Smooth muscle cell of the brain vasculature (primary cell): Measurements from ENCODE around the gene MAN1A1.
"Not testable (repeated sequence)": the region's sequence is repeated elsewhere in the genome, so short reads cannot be mapped to it uniquely, and the experiment has no call there.

Source experiments
- DNase-seq: peaks from one replicate; pipeline ENCODE4 v3.0.0-alpha.2; 2012; ENCODE audit warnings: low read depth, low spot score

MAN1A1 gene

DNA sequence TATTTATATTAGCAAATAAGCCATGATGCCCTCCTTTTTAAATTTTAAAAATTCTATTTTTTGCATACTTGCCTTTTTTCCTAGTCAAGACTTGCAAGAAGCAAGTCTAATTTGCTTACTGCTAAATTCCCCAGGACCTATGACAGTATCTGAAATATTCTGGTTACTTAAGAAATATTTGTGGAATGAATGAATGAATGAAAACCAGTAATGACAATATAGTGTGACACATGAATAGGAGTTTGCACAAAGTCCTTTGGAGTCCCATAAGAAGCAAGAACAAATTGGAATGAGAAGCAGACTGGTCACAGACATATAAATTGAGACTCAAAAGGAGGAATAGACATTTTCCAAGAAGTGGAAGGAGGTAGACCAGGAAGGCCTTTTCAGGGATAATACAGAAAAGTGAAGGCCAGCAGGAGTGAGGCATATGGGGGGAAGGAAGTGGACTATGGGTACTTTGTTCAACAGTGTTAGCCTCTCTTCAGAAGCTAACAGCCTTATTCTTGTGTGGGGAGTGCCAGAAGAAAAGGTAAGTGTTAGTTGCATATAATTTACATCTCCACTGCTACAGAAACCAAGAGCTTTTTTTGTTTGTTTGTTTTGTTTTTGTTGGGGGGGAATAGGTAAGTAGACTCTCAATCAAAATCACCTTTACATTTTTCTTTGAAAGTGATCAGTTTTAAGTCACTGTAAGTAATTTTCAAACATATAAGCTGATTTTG is 177.5 kb downstream of the MAN1A1 start:
- DNase-seq = no peak

DNA sequence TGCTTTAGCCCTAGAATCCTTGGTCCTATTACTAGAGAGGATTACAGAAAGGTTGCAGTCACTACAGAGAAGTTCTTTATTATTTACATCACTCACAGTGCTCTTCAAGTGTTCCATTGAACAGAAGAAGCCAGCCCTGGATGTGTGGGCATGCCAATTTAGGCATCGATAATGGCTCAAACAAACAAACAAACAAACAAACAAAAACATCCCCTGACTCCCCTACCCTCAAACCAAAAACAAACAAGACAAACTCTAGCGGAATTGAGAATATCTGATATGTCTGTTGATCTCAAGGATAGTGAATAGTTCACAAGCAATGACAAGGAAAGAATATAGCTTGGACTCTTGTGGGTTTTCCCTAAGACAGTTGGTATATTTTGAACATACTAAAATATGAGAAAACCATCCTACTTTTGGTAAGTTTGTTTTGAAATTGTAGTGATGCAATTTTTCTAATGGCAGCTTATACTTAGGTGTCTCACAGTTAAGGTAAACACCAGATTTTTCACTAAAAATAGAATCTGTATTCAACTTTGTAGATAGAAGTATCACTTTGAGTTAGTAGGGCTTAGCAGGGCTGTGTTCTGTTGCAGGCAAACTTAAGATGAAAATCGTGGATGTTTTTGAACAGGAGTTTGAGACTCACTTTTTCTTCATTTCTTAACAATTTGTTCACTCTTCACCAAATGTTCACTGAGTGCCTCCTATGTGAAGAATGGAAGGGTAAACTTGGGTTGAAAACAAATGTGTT is 178.3 kb downstream of the MAN1A1 start:
- DNase-seq = no peak

- no peak for DNase-seq
Measured at GRCh38 chr6:119170447-119171087, 179.0 kb downstream of the MAN1A1 start.

GRCh38 chr6:119170103-119170446 is 179.5 kb downstream of the MAN1A1 start:
- no peak for DNase-seq

DNA sequence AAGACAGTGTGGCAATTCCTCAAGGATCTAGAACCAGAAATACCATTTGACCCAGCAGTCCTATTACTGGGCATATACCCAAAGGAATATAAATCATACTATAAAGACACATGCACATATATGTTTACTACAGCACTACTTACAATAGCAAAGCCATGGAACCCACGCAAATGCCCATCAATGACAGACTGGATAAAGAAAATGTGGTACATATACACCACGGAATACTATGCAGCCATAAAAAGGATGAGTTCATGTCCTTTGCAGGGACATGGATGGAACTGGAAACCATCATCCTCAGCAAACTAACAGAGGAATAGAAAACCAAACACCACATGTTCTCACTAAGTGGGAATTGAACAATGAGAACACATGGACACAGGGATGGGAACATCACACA is 180.2 kb downstream of the MAN1A1 start:
- not testable (repeated sequence) for DNase-seq

DNA sequence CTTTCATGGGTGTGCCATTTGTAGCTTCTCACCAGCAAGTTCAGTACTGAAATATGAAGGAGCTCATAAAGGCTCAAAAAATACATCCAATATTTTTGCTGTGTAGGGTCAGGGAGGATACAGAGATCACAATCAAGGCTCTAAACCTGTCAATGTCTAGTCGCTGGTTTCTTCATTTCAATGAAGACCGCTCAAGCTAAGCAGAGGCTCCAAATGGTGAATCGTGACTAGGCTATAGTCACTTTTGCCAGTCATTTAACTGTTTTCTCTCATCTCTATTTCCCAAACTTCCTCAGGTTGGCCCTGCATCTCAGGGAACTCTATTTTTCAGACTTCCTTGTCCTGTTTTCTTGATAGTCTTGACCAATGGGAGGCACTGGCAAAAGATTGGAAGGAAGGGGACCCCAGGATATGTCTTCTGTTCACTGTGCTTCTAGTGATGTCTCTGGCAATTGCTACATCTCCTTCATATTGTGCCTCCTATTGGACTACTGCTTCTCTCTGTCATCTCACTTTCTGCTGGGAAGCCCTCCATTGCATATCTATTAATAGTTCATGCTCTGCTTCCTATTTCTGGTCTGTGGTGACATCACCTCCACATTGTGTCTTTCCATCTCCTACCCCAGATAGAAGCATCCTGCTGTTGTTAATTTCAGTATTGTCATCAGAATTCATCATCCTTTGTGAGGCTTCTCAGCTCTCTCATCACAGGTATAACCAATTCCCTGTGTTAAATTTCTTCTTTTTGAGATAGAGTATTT is 183.4 kb downstream of the MAN1A1 start:
- DNase-seq = no peak

DNA sequence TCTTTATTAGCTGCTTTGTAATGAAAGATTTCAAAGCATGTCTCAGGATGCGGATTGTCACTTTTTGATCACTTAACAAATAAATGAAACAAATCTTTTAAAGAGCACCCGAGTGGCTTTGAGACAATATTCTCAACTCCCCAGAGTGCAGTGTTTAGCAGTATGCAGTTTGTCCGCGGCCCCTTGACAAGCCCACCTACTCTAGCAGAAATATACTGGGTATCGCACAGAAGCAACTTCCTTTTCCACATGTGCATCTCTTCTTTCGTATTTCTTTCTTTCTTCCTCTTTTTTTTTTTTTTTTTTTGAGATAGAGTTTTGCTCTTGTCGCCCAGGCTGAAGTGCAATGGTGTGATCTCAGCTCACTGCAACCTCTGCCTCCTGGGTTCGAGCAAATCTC is 186.6 kb downstream of the MAN1A1 start:
- DNase-seq = no peak

DNA sequence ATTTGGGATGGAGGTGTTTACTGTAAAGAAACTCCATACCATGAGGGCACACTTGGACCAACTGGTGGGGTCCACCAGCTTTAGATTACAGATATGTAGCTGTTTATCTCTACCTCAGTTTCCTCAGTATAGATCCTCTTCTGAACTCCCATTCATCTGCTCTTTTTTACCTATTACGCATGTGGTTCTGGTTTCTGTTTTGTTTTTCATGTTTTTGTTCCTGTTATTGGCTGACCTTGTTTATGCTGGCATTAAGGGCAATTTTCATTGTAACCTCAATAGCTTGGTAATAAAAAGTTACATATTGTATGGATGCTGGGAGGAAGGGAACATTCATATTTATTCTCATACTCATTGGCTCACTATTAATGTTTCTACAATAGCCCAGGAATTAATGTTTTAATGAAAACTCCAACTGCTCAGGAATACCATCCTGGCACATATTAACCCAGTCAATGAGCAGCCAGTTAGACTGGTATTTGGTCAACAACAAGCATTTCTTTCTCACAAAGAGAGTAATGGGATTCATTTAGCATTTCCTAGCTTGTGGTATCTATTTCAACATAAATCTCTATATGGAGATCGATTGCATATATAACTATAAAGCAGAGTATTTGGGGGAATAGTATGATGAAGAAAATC is 187.3 kb downstream of the MAN1A1 start:
- DNase-seq = no peak

- DNase-seq = no peak
Measured at GRCh38 chr6:119161438-119161837, 188.1 kb downstream of the MAN1A1 start.

GRCh38 chr6:119160911-119161310 is 188.7 kb downstream of the MAN1A1 start:
- no peak for DNase-seq

- DNase-seq = no peak
Measured at GRCh38 chr6:119158057-119158848, 191.3 kb downstream of the MAN1A1 start.

DNA sequence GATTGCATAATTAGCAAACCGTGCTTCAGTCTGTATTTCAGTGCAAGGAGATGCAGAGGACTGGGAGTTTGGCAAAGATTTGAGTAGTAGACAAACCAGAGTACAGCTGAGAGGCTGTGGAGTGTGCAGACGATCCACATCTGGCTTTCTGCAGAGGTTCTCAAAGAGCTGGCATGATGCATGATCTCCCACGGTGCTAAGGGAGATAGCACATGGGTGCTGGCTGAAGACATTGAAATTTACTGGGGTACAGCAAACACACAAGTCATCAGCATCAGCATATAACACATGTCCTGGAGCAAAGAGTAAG is 192.1 kb downstream of the MAN1A1 start:
- no peak for DNase-seq

- DNase-seq = no peak
Measured at GRCh38 chr6:119156757-119157505, 192.6 kb downstream of the MAN1A1 start.

- not testable (repeated sequence) for DNase-seq
Measured at GRCh38 chr6:119156082-119156481, 193.5 kb downstream of the MAN1A1 start.

- DNase-seq = no peak
Measured at GRCh38 chr6:119152187-119152586, 197.4 kb downstream of the MAN1A1 start.

GRCh38 chr6:119148825-119149525 is 200.6 kb downstream of the MAN1A1 start:
- no peak for DNase-seq

DNA sequence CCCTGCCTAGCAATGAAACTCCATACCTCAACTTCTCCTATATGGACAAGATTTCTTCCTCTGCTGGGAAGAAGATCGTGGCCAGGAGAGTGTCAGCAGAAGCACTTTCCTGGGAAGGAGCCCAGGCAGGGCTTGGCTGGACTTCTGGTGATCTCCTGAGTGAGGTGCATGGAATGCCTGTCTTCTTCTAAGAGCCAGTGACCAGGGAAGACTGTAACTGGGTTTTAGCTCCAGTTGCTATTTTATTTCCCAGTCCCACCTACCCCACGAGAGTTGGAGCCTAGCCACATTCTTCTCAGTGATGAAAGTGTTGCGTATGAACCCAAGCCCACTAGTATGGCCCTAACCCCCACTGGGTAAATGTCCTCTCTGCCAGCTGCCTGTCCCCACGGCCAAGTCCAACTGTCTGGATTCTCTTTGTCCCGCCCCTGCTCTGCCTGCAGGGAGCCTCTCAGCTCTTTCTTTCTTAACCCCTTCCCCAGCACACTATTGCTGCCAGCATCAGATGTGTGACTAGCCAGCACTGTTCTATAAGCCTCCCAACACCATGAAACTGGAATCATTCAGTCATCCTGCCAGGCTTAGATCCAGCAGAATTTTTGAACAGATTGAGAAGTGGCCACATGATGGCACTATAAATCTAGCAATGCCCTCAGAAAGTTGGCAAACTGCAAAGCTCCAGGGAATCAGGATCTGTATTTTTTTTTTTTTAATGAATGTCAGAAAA is 201.3 kb downstream of the MAN1A1 start:
- peak; percentile 67 for DNase-seq

DNA sequence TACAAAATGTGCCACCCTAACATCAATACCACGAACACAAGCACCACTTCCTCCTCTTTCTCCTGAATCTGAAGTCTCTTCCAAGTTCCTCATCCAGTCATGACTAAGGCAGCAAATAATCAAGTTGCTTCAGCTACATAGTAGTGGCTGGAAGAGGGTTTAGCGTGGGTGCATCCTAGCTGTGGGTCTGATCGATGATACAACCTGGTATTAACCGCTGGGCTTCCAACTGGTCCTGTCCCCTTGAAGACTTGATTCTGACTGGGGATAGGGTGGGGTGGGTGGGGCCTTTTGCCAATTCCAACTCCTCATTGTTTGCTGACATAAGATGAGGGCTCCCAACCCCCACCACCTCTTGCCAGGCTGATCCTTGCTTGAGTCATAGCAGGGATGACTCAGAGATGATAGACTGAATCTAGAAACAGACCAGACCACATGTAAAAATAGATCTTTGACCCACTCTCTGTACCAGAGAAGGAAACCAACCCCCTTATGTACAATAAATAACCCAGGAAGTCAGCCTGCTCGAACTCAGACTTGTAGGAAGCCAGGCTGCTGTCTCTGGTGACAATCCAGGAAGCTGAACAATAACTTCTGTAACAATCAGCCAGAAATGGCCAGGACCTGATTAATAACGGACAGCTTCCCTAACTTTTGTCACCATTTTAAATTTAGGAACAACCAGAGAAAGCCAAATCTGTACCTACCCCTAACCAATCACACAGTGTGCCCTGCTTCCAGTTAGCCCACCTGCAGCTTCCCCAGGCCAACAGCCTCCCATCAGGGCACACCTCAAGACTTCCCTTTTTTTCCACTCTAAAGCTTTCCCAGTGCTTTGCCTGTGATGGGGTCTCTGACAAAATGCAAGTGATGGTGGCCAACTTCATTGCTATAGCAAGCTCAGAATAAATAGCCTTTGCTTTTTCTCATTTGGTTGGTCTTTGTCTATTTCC is 202.2 kb downstream of the MAN1A1 start:
- peak; percentile 92 for DNase-seq
